NT2/D1 (cell line): ENCODE measurements around the gene WNT1.

Experiments
- SUZ12 ChIP-seq: IDR thresholded peaks from 2 replicates; pipeline ENCODE4 v1.6.1; 2011; ENCODE audit not compliant: insufficient read length, insufficient read depth; ENCODE audit errors: extremely low read depth
- YY1 ChIP-seq: IDR thresholded peaks from 2 replicates; pipeline ENCODE4 v1.6.1; 2011; ENCODE audit not compliant: insufficient read length, insufficient read depth
- ZNF274 ChIP-seq: IDR thresholded peaks from 2 replicates; pipeline ENCODE4 v1.6.1; 2011; ENCODE audit warnings: mild to moderate bottlenecking, low read depth, low read length

GRCh38 chr12:48969833-48970701 lies 8.1 kb upstream of the WNT1 start:
- TF ChIP-seq ZNF274 (no peak), YY1 (no peak), SUZ12 (no peak)
